HepG2 (cell line): Measurements from ENCODE around the gene DENND4B. TPM values are rescaled to one million over a fixed set of nuclear protein-coding genes. Genes with fewer than 3 reads are reported as not detected.

Source experiments
- FOXA1 ChIP-seq, 2 experiments: fragments of 450-650 bp in 1 of 2; sonication (generic) in 1 of 2; formaldehyde crosslinking in 1 of 2; IDR thresholded peaks; 2 replicates each; pipeline versions ENCODE4 v1.4.0 to v1.6.1; 2016 to 2020; ENCODE audit warnings: missing genetic modification reagents in 1 of 2
- KMT2B ChIP-seq: IDR thresholded peaks from 2 replicates; pipeline ENCODE4 v1.6.1; 2016; ENCODE audit warnings: missing genetic modification reagents, missing compliant biosample characterization
- MBNL3 ChIP-seq: fragments of 250-450 bp; sonication (Bioruptor Pico); conservative IDR thresholded peaks from 2 replicates; pipeline ENCODE4 v1.8.0; 2022; ENCODE audit warnings: mild to moderate bottlenecking, inconsistent platforms
- PTBP1 ChIP-seq: fragments of 200-400 bp; formaldehyde crosslinking; IDR thresholded peaks from 2 replicates; pipeline ENCODE4 v1.6.1; 2018; ENCODE audit warnings: low read length, low read depth; ENCODE audit not compliant: poor library complexity, severe bottlenecking
- SIX4 ChIP-seq: sonication (generic); formaldehyde crosslinking; IDR thresholded peaks from 2 replicates; pipeline ENCODE4 v1.4.0; 2020; ENCODE audit warnings: missing genetic modification reagents
- TBL1XR1 ChIP-seq: fragments of 150-350 bp; IDR thresholded peaks from 2 replicates; pipeline ENCODE4 v1.6.1; 2014; ENCODE audit warnings: borderline replicate concordance, low read length; ENCODE audit not compliant: partially characterized antibody
- TEAD3 ChIP-seq: optimal IDR thresholded peaks from 2 replicates; pipeline ENCODE3; 2016; ENCODE audit warnings: borderline replicate concordance
- ZFX ChIP-seq: sonication (generic); formaldehyde crosslinking; IDR thresholded peaks from 2 replicates; pipeline ENCODE4 v1.4.0; 2020; ENCODE audit warnings: mild to moderate bottlenecking, low read depth, missing genetic modification reagents, moderate library complexity
- ZMYM2 ChIP-seq: sonication (generic); formaldehyde crosslinking; IDR thresholded peaks from 2 replicates; pipeline ENCODE4 v1.8.0; 2022; ENCODE audit warnings: mild to moderate bottlenecking, missing genetic modification reagents
- ZNF296 ChIP-seq: sonication (generic); formaldehyde crosslinking; conservative IDR thresholded peaks from 2 replicates; pipeline ENCODE4 v1.5.0; 2020; ENCODE audit warnings: mild to moderate bottlenecking, missing genetic modification reagents
- ZNF441 ChIP-seq: sonication (generic); formaldehyde crosslinking; IDR thresholded peaks from 2 replicates; pipeline ENCODE4 v1.7.0; 2021; ENCODE audit warnings: missing genetic modification reagents, borderline replicate concordance
- ZNF768 ChIP-seq: sonication (generic); formaldehyde crosslinking; IDR thresholded peaks from 2 replicates; pipeline ENCODE4 v1.4.0; 2020; ENCODE audit warnings: missing genetic modification reagents
- ZNF782 ChIP-seq: sonication (generic); formaldehyde crosslinking; IDR thresholded peaks from 2 replicates; pipeline ENCODE4 v1.4.0; 2020; ENCODE audit warnings: missing genetic modification reagents, mild to moderate bottlenecking, borderline replicate concordance
- ZSCAN30 ChIP-seq: sonication (generic); formaldehyde crosslinking; IDR thresholded peaks from 2 replicates; pipeline ENCODE4 v1.5.0; 2020; ENCODE audit warnings: mild to moderate bottlenecking, missing genetic modification reagents
- ZSCAN9 ChIP-seq: IDR thresholded peaks from 2 replicates; pipeline ENCODE4 v1.6.1; 2016; ENCODE audit warnings: borderline replicate concordance
- polyA plus RNA-seq, 8 experiments: library from polyadenylated mRNA; depleted of rRNA in 3 of 8; stranded (reverse) in 7 of 8; unstranded in 1 of 8; fragments of >200 nt; fragmentation: Illumina TruSeq in 4 of 8; extraction: Trizol in 4 of 8; gene quantifications; 2 replicates each; pipeline versions ENCODE4 v1.2.1 to v1.2.3, GENCODE V29; 2011 to 2016; ENCODE audit warnings: low read depth in 4 of 8, missing spikeins in 1 of 8, mixed read lengths in 1 of 8; ENCODE audit not compliant: insufficient read depth in 1 of 8
- total RNA-seq, 5 experiments: library from RNA; depleted of rRNA; stranded (reverse); fragments of >200 nt; fragmentation: Illumina TruSeq; extraction: Trizol; gene quantifications; 2 replicates each; pipeline ENCODE4 v1.2.3, GENCODE V29; 2016; ENCODE audit warnings: low read depth in 1 of 5
- TF ChIP-seq, protein P1 (sequence below): sonication (generic); formaldehyde crosslinking; IDR thresholded peaks from 2 replicates; pipeline ENCODE4 v1.4.0; 2020; ENCODE audit warnings: missing genetic modification reagents, mild to moderate bottlenecking, borderline replicate concordance
- TF ChIP-seq, protein P2 (sequence below): sonication (generic); formaldehyde crosslinking; IDR thresholded peaks from 2 replicates; pipeline ENCODE4 v1.4.0; 2020; ENCODE audit warnings: mild to moderate bottlenecking, missing genetic modification reagents
- TF ChIP-seq, protein P3 (sequence below): sonication (generic); formaldehyde crosslinking; IDR thresholded peaks from 2 replicates; pipeline ENCODE4 v1.9.0; 2021; ENCODE audit warnings: missing genetic modification reagents, borderline replicate concordance
- TF ChIP-seq, protein P4 (sequence below): sonication (generic); formaldehyde crosslinking; conservative IDR thresholded peaks from 2 replicates; pipeline ENCODE4 v1.8.0; 2022; ENCODE audit warnings: missing genetic modification reagents
- TF ChIP-seq, protein P5 (sequence below), 2 experiments: sonication (generic) in 1 of 2; formaldehyde crosslinking in 1 of 2; IDR thresholded peaks; 2 replicates each; pipeline versions ENCODE4 v1.4.0 to v1.6.1; 2018 to 2020; ENCODE audit warnings: missing genetic modification reagents in 2 of 2, borderline replicate concordance in 1 of 2, low read depth in 1 of 2, mild to moderate bottlenecking in 1 of 2, missing biosample characterization in 1 of 2

DENND4B gene
- total and polyA plus RNA-seq, 2 of the 13 experiments (the other 11 are each of a cell fraction or from before 2014, with no cell fraction given): 15.1 to 20.3 TPM

DNA sequence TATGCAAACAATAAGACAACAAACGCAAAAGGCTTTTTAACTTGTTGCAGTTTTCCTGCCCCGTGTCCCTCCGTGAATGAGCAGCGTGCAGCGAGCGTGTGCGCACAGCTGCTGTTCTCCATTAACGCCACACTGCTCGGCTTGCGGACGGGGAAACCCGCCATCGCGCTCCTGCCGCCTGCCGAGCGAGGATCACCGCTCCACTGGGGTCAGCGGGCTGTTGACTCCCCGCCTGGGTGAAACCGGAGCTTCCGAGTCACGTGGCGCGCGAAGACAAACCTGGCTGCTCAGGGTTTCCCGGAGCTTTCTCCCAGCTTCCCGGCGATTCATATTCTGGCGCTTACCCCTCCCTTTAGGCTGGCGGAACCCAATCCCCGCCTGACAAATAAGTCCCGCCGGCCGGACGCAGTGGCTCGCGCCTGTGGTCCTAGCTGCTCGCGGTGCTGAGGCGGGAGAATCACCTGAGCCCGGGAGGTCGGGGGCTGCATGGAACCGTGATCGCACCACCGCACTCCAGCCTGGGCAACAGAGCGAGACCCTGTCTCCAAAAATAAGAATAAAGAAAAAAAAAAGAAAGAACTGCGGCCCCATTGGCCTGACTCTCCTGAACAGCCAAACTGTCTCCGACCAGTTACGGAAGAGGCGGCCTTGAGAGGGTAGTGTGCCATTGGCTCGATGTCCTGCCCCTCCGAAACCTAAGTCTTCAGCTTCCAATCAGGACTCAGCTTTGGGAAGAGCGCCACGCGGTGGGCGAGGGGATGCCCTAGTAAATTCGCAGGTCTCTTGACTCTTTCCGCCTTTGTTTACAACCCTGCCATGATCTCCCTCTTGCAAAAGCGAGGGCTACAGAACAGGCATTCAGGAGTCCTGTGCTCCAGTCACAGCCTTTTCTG is 20.8 kb upstream of the DENND4B start, which contains the start of gene CREB3L4 (continued):
- TF ChIP-seq, protein P1, sequence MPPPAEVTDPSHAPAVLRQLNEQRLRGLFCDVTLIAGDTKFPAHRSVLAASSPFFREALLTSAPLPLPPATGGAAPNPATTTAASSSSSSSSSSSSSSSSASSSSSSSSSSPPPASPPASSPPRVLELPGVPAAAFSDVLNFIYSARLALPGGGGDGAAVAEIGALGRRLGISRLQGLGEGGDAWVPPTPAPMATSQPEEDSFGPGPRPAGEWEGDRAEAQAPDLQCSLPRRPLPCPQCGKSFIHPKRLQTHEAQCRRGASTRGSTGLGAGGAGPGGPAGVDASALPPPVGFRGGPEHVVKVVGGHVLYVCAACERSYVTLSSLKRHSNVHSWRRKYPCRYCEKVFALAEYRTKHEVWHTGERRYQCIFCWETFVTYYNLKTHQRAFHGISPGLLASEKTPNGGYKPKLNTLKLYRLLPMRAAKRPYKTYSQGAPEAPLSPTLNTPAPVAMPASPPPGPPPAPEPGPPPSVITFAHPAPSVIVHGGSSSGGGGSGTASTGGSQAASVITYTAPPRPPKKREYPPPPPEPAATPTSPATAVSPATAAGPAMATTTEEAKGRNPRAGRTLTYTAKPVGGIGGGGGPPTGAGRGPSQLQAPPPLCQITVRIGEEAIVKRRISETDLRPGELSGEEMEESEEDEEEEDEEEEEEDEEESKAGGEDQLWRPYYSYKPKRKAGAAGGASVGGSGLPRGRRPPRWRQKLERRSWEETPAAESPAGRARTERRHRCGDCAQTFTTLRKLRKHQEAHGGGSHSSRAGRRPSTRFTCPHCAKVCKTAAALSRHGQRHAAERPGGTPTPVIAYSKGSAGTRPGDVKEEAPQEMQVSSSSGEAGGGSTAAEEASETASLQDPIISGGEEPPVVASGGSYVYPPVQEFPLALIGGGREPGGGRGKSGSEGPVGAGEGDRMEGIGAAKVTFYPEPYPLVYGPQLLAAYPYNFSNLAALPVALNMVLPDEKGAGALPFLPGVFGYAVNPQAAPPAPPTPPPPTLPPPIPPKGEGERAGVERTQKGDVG: no peak
- TF ChIP-seq, protein P2, sequence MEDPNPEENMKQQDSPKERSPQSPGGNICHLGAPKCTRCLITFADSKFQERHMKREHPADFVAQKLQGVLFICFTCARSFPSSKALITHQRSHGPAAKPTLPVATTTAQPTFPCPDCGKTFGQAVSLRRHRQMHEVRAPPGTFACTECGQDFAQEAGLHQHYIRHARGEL (CRISPR knock-in tag): no peak
- TF ChIP-seq PTBP1 (no peak), ZNF296 (CRISPR knock-in tag) (no peak), SIX4 (CRISPR knock-in tag) (peak; percentile 95), ZNF768 (peak; percentile 71; the same call in 1 of the 2 replicates), MBNL3 (no peak), TBL1XR1 (no peak), TEAD3 (CRISPR knock-in tag) (no peak), ZNF441 (CRISPR knock-in tag) (peak; percentile 72; the same call in 1 of the 2 replicates), FOXA1 (IDR thresholded peaks at IDR 0.05) (no peak), FOXA1 (CRISPR knock-in tag; IDR thresholded peaks at IDR 0.05) (peak; percentile 86), KMT2B (peak; percentile 82), ZMYM2 (peak; percentile 77), ZNF782 (CRISPR knock-in tag) (no peak), ZSCAN30 (CRISPR knock-in tag) (no peak; the same call in 1 of the 2 replicates), ZFX (CRISPR knock-in tag) (peak; percentile 79), ZSCAN9 (CRISPR knock-in tag) (peak; percentile 74; the same call in 1 of the 2 replicates)
- TF ChIP-seq, protein P3, sequence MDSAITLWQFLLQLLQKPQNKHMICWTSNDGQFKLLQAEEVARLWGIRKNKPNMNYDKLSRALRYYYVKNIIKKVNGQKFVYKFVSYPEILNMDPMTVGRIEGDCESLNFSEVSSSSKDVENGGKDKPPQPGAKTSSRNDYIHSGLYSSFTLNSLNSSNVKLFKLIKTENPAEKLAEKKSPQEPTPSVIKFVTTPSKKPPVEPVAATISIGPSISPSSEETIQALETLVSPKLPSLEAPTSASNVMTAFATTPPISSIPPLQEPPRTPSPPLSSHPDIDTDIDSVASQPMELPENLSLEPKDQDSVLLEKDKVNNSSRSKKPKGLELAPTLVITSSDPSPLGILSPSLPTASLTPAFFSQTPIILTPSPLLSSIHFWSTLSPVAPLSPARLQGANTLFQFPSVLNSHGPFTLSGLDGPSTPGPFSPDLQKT (CRISPR knock-in tag): no peak
- TF ChIP-seq, protein P4, sequence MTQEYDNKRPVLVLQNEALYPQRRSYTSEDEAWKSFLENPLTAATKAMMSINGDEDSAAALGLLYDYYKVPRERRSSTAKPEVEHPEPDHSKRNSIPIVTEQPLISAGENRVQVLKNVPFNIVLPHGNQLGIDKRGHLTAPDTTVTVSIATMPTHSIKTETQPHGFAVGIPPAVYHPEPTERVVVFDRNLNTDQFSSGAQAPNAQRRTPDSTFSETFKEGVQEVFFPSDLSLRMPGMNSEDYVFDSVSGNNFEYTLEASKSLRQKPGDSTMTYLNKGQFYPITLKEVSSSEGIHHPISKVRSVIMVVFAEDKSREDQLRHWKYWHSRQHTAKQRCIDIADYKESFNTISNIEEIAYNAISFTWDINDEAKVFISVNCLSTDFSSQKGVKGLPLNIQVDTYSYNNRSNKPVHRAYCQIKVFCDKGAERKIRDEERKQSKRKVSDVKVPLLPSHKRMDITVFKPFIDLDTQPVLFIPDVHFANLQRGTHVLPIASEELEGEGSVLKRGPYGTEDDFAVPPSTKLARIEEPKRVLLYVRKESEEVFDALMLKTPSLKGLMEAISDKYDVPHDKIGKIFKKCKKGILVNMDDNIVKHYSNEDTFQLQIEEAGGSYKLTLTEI (CRISPR knock-in tag): no peak
- TF ChIP-seq, protein P5, sequence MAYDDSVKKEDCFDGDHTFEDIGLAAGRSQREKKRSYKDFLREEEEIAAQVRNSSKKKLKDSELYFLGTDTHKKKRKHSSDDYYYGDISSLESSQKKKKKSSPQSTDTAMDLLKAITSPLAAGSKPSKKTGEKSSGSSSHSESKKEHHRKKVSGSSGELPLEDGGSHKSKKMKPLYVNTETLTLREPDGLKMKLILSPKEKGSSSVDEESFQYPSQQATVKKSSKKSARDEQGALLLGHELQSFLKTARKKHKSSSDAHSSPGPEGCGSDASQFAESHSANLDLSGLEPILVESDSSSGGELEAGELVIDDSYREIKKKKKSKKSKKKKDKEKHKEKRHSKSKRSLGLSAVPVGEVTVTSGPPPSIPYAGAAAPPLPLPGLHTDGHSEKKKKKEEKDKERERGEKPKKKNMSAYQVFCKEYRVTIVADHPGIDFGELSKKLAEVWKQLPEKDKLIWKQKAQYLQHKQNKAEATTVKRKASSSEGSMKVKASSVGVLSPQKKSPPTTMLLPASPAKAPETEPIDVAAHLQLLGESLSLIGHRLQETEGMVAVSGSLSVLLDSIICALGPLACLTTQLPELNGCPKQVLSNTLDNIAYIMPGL (CRISPR knock-in tag; IDR thresholded peaks at IDR 0.05; ENCODE audit: borderline replicate concordance in 1 of 2, low read depth in 1 of 2): peak; percentile 66 to 80; a peak in 3 of 4 replicates
